GM19467 (cell line): ENCODE measurements around the gene TBCD.
"Not testable (repeated sequence)": the region's sequence is repeated elsewhere in the genome, so short reads cannot be mapped to it uniquely, and the experiment has no call there.

Experiments
- ATAC-seq: cut with Tn5 transposase; IDR thresholded peaks from one replicate; pipeline ENCODE4 v1.9.1; 2021; ENCODE audit warnings: mild to moderate bottlenecking, moderate library complexity; ENCODE audit not compliant: unreplicated experiment

TBCD gene

DNA sequence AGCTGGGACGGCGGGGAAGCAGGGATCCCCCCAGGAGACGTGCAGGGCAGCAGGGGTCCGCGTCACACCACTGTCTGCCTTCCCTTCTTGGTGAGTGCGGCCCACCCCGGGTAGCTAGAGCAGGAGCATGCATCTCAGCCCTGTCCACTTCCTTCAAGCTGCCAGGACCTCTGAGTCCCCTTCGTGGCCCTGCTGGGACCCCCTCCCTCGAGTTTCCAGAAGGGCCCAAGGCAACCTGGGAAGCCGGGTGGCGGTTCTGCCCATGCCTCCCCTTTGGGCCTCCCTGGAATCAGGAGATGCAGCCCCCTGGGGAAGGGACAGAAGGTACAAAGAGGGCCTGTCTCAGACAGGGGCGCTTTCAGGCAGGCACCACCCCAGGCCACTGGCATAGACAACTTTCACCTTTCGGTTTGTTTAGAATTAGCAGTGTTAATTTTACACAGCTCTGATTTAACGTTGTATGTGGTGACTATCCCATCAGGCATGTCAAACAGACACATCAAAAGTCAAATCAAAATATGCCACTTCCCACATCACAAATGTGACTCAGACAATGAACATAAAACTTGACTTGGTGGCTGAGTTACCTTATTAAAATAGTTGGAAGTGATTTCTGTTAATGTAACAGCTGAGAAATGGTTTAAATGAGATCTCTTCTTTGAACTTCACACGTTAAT is 233.0 kb downstream of the TBCD start:
- ATAC-seq, result no peak

DNA sequence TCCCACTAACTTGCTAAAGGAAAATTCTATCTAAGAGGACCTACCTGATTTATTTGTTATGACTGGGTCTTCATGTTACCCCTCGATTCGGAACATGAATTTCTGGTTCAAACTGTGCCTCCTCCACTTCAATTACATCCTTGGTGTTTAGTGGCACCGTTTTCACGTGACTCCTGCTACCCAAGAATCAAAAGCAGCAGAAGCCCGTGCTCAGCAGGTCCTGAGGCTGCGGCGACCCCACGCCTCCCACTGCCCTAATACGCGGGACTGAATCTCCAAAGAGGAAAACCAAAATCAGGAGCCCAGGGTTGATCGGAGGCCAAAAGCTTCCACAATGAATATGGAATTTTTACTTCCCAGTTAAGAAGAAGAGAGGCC is 233.6 kb downstream of the TBCD start:
- no peak for ATAC-seq

DNA sequence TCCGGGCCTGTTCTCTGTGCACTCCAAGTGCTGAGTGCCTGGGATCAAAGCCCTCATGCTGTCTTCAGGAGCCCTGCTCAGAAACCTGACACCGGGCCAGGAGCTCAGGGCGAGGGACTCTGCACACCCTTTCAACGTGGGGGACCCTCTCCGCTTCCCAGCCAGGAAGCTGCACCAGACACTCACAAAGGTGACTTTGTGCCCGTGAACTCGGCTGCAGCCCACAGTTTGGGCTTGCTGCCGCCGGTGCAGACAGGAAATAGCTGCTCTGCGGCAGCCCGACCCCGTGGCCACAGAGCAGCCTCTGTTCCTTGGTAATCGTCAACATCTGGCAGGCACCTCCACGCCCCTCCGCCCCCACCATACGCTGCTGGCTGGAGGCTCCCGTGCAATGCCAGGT is 234.1 kb downstream of the TBCD start:
- ATAC-seq, result no peak

DNA sequence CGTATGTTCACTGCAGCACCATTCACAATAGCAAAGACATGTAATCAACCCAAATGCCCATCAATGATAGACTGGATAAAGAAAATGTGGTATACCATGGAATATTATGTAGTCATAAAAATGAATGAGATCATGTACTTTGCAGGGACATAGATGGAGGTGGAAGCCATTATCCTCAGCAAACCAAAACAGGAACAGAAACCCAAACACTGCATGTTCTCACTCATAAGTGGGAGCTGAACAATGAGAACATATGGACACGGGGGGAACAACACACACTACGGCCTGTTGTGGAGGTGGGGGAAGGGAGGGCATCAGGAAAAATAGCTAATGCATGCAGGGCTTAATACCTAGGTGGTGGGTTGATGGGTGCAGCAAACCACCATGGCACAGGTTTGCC is 237.2 kb downstream of the TBCD start:
- ATAC-seq, result not testable (repeated sequence)

DNA sequence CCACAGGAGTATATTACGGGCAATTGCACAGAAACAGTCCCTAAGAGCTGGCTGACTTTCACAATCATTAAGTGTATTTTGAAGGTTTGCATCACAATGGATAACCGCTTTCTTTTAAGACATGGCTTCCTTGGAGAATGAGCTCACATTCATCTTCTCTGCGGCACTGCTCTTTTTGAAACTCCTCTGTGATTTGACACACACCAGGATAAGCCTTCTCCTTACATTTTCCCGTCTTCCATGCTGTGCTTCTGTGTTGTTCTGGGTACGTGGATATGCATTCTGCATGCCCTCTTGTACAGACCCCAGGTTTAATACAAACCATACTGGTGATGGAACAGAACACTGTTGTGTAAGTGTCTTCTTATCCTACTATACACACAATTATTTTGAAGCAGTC is 238.0 kb downstream of the TBCD start:
- ATAC-seq, result no peak

DNA sequence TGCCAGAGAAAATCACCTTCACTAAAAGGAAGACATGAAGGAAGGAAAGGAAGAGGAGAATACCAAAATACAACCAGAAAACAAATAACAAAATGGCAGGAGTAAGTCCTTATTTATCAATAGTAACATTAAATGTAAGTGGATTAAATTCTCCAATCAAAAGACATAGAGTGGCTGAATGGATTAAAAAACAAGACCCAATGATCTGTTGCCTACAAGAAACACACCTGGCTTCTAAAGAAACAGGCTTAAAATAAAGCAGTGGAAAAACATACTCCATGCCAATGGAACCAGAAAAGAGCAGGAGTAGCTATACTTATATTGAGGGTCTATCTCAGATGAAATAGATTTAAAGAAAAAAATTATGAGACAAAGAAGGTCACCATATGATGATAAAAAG is 241.1 kb downstream of the TBCD start:
- no peak for ATAC-seq
